ENCODE data around the gene UBTF.

UBTF gene

DNA sequence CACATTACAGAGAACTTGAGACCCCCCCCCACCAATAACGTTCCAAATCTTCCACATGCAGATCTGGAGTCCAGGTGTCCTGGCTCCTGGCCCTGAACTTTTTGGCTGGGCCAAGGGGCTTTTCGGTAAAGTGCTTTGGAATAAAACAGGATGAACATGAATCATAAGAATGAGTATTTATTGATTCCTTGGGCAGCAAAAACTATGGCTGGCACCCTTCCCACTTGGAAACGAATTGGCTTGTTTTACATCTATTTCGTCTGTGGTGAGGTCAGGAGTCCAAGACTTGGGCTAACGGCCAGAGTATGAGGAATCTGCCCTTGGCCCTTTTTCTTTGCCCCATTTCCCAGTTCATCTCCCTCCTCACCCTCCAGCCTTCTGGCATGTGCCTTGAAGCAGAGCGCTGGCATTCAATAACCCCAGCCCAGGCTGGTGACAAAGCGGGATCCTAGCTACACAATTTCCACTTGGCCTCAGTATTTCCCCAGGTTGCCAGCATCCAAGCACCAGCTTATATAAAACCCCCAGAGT lies 4.1 kb upstream of the UBTF start:
- Mint-ChIP-seq H3K4me3 (no peak overlapping the region), H3K27ac (no peak overlapping the region), H3K9me3 (no peaks in the 10 kb centered on the region), H3K4me1 (peaks cover 9% of the 10 kb centered on the region), H3K27me3 (no peaks in the 10 kb centered on the region), H3K36me3 (no peaks in the 10 kb centered on the region)
- DNase-seq (ENCODE audit: low spot score in 2 of 2) (no peak), ATAC-seq (ENCODE audit: low read depth) (no peak)

DNA sequence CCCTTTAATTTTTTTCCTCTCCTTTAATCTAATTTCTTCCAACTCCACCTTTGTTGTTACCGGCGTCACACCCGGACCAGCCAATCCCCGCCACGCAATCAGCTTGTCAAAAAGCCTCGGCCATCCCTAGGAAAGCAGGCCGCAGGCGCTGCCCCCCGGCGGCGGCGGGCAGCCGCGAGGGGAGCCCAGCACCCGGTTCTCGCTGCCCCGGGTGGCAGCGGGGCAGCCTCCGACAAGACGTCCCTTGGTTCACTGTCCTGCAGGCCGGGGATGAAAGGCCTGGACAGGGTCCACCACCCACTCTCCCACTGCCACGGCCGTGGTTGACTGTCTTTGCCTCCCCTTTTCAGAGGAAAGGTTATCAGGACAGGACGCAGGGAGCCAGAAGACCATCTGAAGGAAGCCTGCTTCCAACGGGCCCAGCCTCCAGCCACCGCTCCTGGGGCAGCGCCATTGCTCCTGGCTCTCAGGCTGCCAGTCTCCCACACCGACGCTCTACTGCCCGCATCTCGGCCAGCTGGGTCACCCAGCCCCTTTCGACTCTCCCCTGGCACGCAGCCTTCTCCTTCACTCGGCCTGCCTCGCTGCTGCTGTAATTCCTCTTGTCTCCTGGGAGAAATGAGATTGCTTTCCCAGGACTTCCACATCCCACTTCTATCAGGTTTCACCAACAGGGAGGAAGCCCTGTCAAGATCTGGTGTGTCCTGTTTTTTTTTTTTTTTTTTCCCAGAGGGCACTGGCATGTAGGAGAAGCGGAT lies 2.8 kb upstream of the UBTF start:
- DNase-seq (ENCODE audit: low spot score in 2 of 2): no peak
- no peak for ATAC-seq (ENCODE audit: low read depth)
- Mint-ChIP-seq H3K4me3 (peak overlapping the region; percentile 93), H3K27ac (peak overlapping the region; percentile 95), H3K9me3 (no peaks in the 10 kb centered on the region), H3K36me3 (no peaks in the 10 kb centered on the region), H3K4me1 (peaks cover 14% of the 10 kb centered on the region), H3K27me3 (no peaks in the 10 kb centered on the region)

DNA sequence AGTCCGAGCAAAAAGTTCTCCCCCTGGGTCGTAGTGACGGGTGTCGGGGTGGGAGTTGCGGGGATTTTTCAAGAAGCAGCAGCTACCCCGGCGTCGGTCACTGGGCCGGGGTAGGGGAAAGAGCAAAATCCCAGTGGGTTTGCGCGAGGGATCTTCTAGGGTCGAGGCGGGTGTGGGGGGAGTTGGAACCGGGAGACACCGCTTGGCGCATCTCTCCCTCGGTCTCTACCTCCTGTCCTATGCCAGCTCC lies 2.3 kb upstream of the UBTF start:
- Mint-ChIP-seq H3K9me3 (no peaks in the 10 kb centered on the region), H3K27ac (peak overlapping the region; percentile 95), H3K36me3 (peaks cover 1% of the 10 kb centered on the region), H3K4me1 (peaks cover 18% of the 10 kb centered on the region), H3K4me3 (peak overlapping the region; percentile 93), H3K27me3 (no peaks in the 10 kb centered on the region)
- ATAC-seq (ENCODE audit: low read depth): no peak
- DNase-seq (ENCODE audit: low spot score in 2 of 2): peak in 1 of 2 donors; percentile 45

DNA sequence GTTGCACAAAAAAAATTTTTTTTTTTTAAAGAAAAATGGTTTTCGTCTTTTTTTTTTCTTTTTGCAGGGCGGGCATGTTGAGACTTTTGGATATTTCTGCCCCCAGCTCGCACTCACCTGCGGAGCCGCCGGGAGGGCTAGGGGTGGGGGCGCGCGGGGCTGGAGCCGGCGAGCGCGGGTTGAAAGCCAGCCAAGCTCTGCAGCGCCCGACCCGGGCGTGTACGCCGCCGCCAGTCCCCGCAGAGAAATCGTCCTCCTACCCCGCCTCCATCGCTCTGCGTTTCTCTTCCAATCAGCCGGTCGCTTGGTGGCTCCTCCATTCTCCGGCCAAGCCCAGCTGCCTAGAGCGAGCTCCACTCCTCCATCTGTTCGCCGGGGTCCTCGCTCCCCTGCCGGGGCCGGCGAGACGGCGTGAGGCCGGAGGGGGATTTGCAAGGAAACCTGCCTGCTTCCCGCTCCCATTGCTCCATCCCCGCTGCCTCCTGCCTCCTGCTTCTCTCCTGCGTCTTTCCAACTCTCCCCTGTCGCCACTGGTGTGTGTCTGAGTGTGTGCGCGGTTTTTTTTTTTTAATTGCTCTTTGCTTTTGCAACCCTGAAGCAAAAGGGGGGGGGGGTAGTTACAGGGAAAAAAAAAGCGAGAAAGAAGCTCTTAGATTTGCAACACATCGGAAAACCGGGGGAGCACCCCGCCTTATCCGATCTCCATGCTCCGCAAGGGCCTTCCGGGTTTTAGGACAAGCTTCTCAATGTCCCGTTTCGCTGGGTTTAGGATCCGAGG lies 1.8 kb upstream of the UBTF start:
- Mint-ChIP-seq H3K27ac (peak overlapping the region; percentile 95), H3K36me3 (peaks cover 3% of the 10 kb centered on the region), H3K4me1 (peaks cover 22% of the 10 kb centered on the region), H3K4me3 (peak overlapping the region; percentile 93), H3K27me3 (no peaks in the 10 kb centered on the region), H3K9me3 (no peaks in the 10 kb centered on the region)
- ATAC-seq (ENCODE audit: low read depth) (peak; percentile 28), DNase-seq (ENCODE audit: low spot score in 2 of 2) (peak; percentile 58 to 70)

DNA sequence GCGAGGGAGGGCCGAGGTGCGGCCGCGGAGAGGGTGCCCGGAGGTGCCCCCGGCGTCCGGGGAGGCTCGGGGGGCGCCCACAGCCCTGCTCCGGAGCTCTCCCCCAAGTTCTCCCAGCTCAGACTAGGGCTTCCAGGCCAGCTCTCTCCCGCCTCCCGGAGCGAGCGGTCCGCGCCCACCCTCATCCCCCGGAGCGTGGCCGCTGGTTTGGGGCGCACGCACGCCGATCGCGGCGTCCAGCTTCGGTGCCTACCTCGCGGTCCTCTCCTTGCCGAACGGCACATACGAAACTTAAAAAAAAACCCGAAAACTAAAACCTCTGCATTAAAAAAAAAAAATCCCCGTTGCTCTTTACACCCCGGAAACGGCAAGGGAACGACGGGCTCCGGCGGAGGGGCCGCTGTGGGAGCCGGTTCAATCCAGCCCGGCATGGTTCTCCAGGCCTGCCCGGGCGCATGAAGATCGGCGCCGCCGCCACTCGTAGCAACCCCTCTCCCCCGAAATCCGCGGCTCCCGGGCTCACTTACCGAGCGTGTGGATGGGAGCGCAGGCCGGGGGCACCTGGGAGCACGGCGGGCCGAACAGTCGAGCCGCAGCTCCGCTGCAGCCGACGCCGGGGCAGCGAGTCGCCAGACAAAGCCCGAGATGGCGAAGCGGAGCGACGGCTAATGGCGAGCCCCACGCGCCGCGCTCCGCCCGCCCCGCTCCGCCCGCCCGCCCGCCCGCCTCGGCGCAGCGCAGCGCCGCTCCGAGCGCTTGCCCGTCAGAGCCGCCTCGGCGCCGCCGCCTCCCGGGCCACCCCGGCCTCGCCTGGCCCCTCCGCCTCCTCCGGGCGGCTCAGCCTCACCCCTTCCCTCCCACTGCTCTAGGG lies 973 bp upstream of the UBTF start:
- H3K4me1 Mint-ChIP-seq: peaks cover 29% of the 10 kb centered on the region
- peak overlapping the region; percentile 95 for H3K27ac Mint-ChIP-seq
- DNase-seq (ENCODE audit: low spot score in 2 of 2) (peak; percentile 51 to 70), ATAC-seq (ENCODE audit: low read depth) (peak; percentile 20)
- H3K36me3 Mint-ChIP-seq: peaks cover 6% of the 10 kb centered on the region
- H3K9me3 Mint-ChIP-seq: no peaks in the 10 kb centered on the region
- no peaks in the 10 kb centered on the region for H3K27me3 Mint-ChIP-seq
- H3K4me3 Mint-ChIP-seq: peak overlapping the region; percentile 93

DNA sequence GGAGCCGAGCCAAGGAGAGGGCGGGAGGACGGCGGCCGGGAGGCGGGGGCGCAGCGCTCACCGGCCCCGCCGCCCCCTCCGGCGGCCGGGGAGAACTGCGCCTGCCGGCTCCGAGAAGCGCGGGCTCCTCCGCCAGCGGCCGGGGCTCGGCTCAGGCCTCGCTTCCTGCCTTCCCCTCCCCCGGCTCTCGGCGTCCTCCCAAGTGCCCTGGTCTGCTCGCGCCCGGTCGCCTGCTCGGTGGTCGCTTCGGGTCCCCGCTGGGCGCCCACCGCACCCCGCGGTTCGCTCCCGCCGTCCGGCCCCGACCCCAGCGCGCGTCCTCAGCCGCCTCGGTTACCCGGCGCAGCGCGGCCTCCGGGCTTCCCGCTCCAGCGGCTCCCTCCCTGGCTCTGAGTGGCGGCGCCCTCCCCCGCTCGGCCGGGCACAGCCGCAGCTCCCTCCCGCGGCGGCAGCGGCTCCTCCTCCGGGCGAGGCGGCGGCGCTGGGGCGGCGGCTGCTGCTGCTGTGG lies 313 bp downstream of the UBTF start:
- H3K4me1 Mint-ChIP-seq: peaks cover 40% of the 10 kb centered on the region
- peaks cover 14% of the 10 kb centered on the region for H3K36me3 Mint-ChIP-seq
- H3K9me3 Mint-ChIP-seq: no peaks in the 10 kb centered on the region
- no peak overlapping the region for H3K27ac Mint-ChIP-seq
- ATAC-seq (ENCODE audit: low read depth) (peak; percentile 45), DNase-seq (ENCODE audit: low spot score in 2 of 2) (peak; percentile 77 to 84)
- H3K4me3 Mint-ChIP-seq: peak overlapping the region; percentile 57
- no peaks in the 10 kb centered on the region for H3K27me3 Mint-ChIP-seq

DNA sequence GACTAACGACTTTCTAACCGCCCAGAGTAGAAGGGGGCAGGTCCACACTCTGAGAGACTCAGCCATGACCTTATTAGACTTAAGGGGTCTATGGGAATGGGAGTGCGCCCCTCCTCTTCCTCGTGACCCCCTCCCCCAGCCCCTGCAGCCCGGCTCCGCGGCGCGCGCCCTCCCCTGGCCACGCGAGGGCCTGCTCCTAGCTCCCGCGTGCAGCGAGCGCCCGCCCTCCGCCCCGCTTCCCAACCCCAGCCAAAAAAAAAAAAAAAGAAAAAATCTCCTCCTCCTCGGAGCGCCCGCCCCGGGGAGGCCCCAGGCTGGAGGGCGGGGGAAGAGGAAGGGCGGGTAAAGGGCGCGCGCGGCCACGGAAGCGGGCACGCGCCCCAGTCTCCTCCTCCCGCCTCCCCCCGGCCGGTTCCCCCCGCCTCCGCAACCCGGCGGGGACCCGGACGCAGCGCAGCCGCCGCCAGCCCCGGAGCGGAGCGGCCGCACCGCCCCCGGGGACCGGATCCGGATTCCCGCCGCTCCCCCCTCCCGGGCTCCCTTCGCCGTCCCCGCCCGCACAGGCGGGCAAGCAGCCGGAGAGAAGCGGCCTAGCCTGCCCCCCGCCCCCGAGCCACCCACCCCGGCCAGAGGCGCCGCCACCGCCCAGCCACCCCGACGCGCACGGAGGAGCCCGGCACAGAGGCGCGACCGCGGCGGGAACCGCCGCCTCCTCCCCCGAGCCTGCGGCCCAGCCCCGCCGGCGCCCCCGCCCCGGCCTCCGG lies 949 bp downstream of the UBTF start:
- peak overlapping the region; percentile 87 for H3K27ac Mint-ChIP-seq
- no peaks in the 10 kb centered on the region for H3K9me3 Mint-ChIP-seq
- peak; percentile 42 for ATAC-seq (ENCODE audit: low read depth)
- peak overlapping the region; percentile 77 for H3K4me3 Mint-ChIP-seq
- H3K36me3 Mint-ChIP-seq: peaks cover 20% of the 10 kb centered on the region
- H3K27me3 Mint-ChIP-seq: no peaks in the 10 kb centered on the region
- DNase-seq (ENCODE audit: low spot score in 2 of 2): peak; percentile 85 to 88
- peaks cover 46% of the 10 kb centered on the region for H3K4me1 Mint-ChIP-seq

DNA sequence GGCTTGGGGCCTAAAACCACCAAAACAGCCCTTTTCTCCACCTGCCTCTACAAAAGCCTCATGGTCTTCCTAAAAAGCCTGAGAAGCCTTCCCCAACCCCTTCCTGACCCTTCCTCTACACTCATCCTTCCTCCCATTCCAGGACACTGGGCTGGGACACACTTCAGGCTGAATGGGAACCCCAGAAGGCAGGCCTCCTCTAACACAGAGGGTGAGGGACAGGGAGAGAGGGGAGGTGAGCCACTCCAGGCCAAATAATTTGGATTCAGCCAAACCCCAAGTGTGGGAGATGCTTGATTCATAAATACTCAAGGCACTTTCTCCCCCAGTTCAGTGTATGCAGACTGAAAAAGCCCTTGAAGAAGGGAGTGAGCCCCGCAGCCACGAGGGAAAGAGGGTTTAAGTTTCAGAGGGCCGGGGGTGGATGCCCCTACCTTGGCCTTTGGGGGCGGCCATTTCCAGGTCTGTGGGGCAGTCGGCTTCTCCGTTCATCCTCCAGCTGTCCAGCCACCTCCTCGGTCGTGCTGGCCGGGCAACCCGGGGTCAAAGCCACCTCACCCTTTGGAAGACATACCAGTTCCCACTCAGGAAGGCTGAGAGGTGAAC lies 1.6 kb downstream of the UBTF start:
- ATAC-seq (ENCODE audit: low read depth): no peak
- peaks cover 20% of the 10 kb centered on the region for H3K36me3 Mint-ChIP-seq
- no peaks in the 10 kb centered on the region for H3K27me3 Mint-ChIP-seq
- H3K27ac Mint-ChIP-seq: peak overlapping the region; percentile 87
- no peaks in the 10 kb centered on the region for H3K9me3 Mint-ChIP-seq
- H3K4me1 Mint-ChIP-seq: peaks cover 46% of the 10 kb centered on the region
- peak in 1 of 2 donors; percentile 40 for DNase-seq (ENCODE audit: low spot score in 2 of 2)
- H3K4me3 Mint-ChIP-seq: peak overlapping the region; percentile 77

DNA sequence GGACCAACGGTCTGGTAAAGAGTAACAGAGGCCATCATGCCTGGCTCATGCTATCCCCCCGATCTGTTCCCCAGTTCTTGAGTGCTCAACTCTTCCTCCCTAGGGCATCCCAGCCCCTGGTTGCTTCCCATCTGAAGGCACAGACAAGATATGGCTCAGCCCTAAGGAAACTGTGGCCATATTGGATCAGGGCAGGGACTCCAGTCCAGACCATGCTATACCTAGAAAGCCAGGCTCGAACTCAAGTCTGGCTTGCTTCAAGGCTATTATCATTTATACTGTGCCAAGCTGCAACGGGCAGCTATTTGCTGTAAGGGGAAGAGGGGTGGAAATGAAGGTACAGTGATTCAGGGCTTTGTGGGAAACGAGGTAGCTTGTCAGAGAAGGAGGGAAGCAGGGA lies 2.8 kb downstream of the UBTF start:
- H3K36me3 Mint-ChIP-seq: peaks cover 20% of the 10 kb centered on the region
- H3K4me3 Mint-ChIP-seq: peak overlapping the region; percentile 77
- peaks cover 43% of the 10 kb centered on the region for H3K4me1 Mint-ChIP-seq
- no peaks in the 10 kb centered on the region for H3K27me3 Mint-ChIP-seq
- H3K27ac Mint-ChIP-seq: peak overlapping the region; percentile 87
- no peak for DNase-seq (ENCODE audit: low spot score in 2 of 2)
- H3K9me3 Mint-ChIP-seq: no peaks in the 10 kb centered on the region
- no peak for ATAC-seq (ENCODE audit: low read depth)

DNA sequence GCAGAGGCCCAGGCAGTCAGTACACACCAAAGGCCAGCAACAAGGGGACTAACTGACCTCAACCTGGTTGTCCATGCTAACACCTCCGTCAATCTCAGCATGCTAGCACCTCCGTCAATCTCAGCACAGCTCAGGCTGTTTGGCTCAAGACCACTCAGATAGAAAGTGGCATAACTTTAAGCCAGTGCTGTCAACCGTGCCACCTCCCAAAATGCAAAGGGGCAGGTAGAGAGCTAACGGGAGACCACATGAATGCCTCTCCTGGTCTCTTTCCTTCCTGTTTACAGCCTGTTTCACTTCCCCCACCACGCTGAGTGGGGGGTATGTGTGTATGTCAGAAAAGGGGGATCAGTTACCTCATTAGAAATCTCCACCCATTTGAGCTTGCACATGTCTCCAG lies 3.3 kb downstream of the UBTF start:
- DNase-seq (ENCODE audit: low spot score in 2 of 2) (peak; percentile 60 to 72), ATAC-seq (ENCODE audit: low read depth) (peak; percentile 50)
- peaks cover 20% of the 10 kb centered on the region for H3K36me3 Mint-ChIP-seq
- H3K27ac Mint-ChIP-seq: peak overlapping the region; percentile 87
- H3K27me3 Mint-ChIP-seq: no peaks in the 10 kb centered on the region
- peaks cover 43% of the 10 kb centered on the region for H3K4me1 Mint-ChIP-seq
- H3K4me3 Mint-ChIP-seq: peak overlapping the region; percentile 77
- no peaks in the 10 kb centered on the region for H3K9me3 Mint-ChIP-seq

DNA sequence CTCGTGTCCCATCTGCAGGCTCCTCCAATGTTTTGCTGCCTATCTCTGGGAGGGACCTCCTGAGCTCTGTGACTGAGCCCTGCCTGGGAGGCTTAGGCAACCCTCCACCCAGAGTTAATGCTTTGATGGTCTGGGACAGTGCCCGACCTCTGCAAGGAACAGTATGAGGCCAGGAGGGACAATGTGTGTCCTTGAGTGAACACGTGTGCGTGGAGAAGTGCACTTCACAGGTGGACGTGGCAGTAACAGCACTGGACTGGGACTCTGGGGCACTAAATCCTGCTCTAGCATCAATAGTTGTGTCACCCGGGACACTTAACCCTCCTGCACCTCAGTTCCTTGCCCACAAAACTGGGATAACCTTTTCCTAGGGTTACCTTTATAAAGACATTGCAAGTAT lies 4.6 kb downstream of the UBTF start:
- no peaks in the 10 kb centered on the region for H3K9me3 Mint-ChIP-seq
- no peaks in the 10 kb centered on the region for H3K27me3 Mint-ChIP-seq
- peaks cover 47% of the 10 kb centered on the region for H3K4me1 Mint-ChIP-seq
- H3K4me3 Mint-ChIP-seq: peak overlapping the region; percentile 77
- peaks cover 22% of the 10 kb centered on the region for H3K36me3 Mint-ChIP-seq
- H3K27ac Mint-ChIP-seq: peak overlapping the region; percentile 87
- DNase-seq (ENCODE audit: low spot score in 2 of 2): no peak
- no peak for ATAC-seq (ENCODE audit: low read depth)

DNA sequence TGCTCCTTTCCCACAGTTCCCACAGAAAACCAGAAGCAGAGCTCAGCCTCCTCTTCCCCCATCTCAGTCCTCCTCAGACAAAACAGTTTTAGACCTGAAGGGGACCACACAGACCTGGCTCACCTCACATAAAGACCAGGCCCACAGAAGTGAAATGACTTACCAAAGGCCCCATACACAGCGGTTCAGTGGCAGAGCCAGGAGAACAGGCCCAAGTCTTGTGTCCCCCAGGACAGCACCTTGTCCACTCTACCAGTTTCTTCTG lies 5.3 kb downstream of the UBTF start:
- no peaks in the 10 kb centered on the region for H3K27me3 Mint-ChIP-seq
- H3K36me3 Mint-ChIP-seq: peaks cover 24% of the 10 kb centered on the region
- peaks cover 47% of the 10 kb centered on the region for H3K4me1 Mint-ChIP-seq
- H3K27ac Mint-ChIP-seq: peak overlapping the region; percentile 87
- H3K4me3 Mint-ChIP-seq: no peak overlapping the region
- no peaks in the 10 kb centered on the region for H3K9me3 Mint-ChIP-seq
- ATAC-seq (ENCODE audit: low read depth) (no peak), DNase-seq (ENCODE audit: low spot score in 2 of 2) (no peak)

All from memory B cell (primary cell).